Ecto neural progenitor cell (in vitro differentiated cells): ENCODE results near the gene RAB36.

ENCODE experiments used
- DNase-seq: peaks from one replicate; pipeline ENCODE4 v3.0.0-alpha.2; 2018; ENCODE audit warnings: low spot score

RAB36 gene

GRCh38 chr22:23108249-23109078 is 36.8 kb upstream of the RAB36 start:
- DNase-seq: no peak

- DNase-seq: no peak
Measured at GRCh38 chr22:23109079-23109347, 36.3 kb upstream of the RAB36 start.

- no peak for DNase-seq
Measured at GRCh38 chr22:23109441-23109978, 35.8 kb upstream of the RAB36 start.

- no peak for DNase-seq
Measured at GRCh38 chr22:23110190-23110921, 34.9 kb upstream of the RAB36 start.

GRCh38 chr22:23110922-23111527 is 34.3 kb upstream of the RAB36 start:
- DNase-seq: no peak

GRCh38 chr22:23112472-23113012 is 32.7 kb upstream of the RAB36 start:
- no peak for DNase-seq

- no peak for DNase-seq
Measured at GRCh38 chr22:23113067-23113846, 32.0 kb upstream of the RAB36 start.

- no peak for DNase-seq
Measured at GRCh38 chr22:23113847-23114720, 31.2 kb upstream of the RAB36 start.

GRCh38 chr22:23114721-23115020 is 30.6 kb upstream of the RAB36 start:
- DNase-seq: no peak

GRCh38 chr22:23115369-23115768 is 29.9 kb upstream of the RAB36 start:
- DNase-seq: no peak

GRCh38 chr22:23115825-23116494 is 29.3 kb upstream of the RAB36 start:
- no peak for DNase-seq

GRCh38 chr22:23116506-23117263 is 28.6 kb upstream of the RAB36 start:
- DNase-seq: no peak

- no peak for DNase-seq
Measured at GRCh38 chr22:23117275-23117674, 28.0 kb upstream of the RAB36 start.

- DNase-seq: no peak
Measured at GRCh38 chr22:23117891-23118646, 27.2 kb upstream of the RAB36 start.

GRCh38 chr22:23118647-23119493 is 26.4 kb upstream of the RAB36 start:
- DNase-seq: no peak

GRCh38 chr22:23119494-23120414 is 25.5 kb upstream of the RAB36 start:
- DNase-seq: no peak

- no peak for DNase-seq
Measured at GRCh38 chr22:23120415-23120899, 24.8 kb upstream of the RAB36 start.
